ENCODE data around the gene ZGRF1.
"Not testable (repeated sequence)": the region's sequence is repeated elsewhere in the genome, so short reads cannot be mapped to it uniquely, and the experiment has no call there.

Gene ZGRF1

GRCh38 chr4:112557676-112558411 lies 78.9 kb downstream of the ZGRF1 start:
- DNase-seq (ENCODE audit: low read depth in 2 of 2): no peak
- TF ChIP-seq CTCF (IDR thresholded peaks at IDR 0.05; ENCODE audit: low read depth, low read length): no peak
- no peak overlapping the region for H3K4me3 ChIP-seq (replicated peaks in 1 of 2; ENCODE audit: low read depth in 2 of 2, low read length in 2 of 2)

GRCh38 chr4:112554271-112554670 lies 82.4 kb downstream of the ZGRF1 start:
- DNase-seq (ENCODE audit: low read depth in 2 of 2); H3K4me3 ChIP-seq (replicated peaks in 1 of 2; ENCODE audit: low read depth in 2 of 2, low read length in 2 of 2): not testable (repeated sequence)

GRCh38 chr4:112552668-112553067 lies 84.0 kb downstream of the ZGRF1 start:
- DNase-seq (ENCODE audit: low read depth in 2 of 2): peak; percentile 26 to 52
- TF ChIP-seq CTCF (IDR thresholded peaks at IDR 0.05; ENCODE audit: low read depth, low read length): no peak
- H3K4me3 ChIP-seq (replicated peaks in 1 of 2; ENCODE audit: low read depth in 2 of 2, low read length in 2 of 2): no peak overlapping the region

- H3K4me3 ChIP-seq (replicated peaks in 1 of 2; ENCODE audit: low read depth in 2 of 2, low read length in 2 of 2): no peak overlapping the region
- DNase-seq (ENCODE audit: low read depth in 2 of 2): peak; percentile 24 to 65
- TF ChIP-seq CTCF (IDR thresholded peaks at IDR 0.05; ENCODE audit: low read depth, low read length): no peak
Measured at GRCh38 chr4:112550728-112551127, 86.0 kb downstream of the ZGRF1 start.

- no peak overlapping the region for H3K4me3 ChIP-seq (replicated peaks in 1 of 2; ENCODE audit: low read depth in 2 of 2, low read length in 2 of 2)
- no peak for DNase-seq (ENCODE audit: low read depth in 2 of 2)
- no peak for TF ChIP-seq CTCF (IDR thresholded peaks at IDR 0.05; ENCODE audit: low read depth, low read length)
Measured at GRCh38 chr4:112546476-112546875, 90.2 kb downstream of the ZGRF1 start.

GRCh38 chr4:112545346-112545745 lies 91.4 kb downstream of the ZGRF1 start:
- no peak overlapping the region for H3K4me3 ChIP-seq (replicated peaks in 1 of 2; ENCODE audit: low read depth in 2 of 2, low read length in 2 of 2)
- DNase-seq (ENCODE audit: low read depth in 2 of 2): no peak
- no peak for TF ChIP-seq CTCF (IDR thresholded peaks at IDR 0.05; ENCODE audit: low read depth, low read length)

- no peak for TF ChIP-seq CTCF (IDR thresholded peaks at IDR 0.05; ENCODE audit: low read depth, low read length)
- no peak overlapping the region for H3K4me3 ChIP-seq (replicated peaks in 1 of 2; ENCODE audit: low read depth in 2 of 2, low read length in 2 of 2)
- DNase-seq (ENCODE audit: low read depth in 2 of 2): no peak
Measured at GRCh38 chr4:112540695-112541094, 96.0 kb downstream of the ZGRF1 start.

All from cardiac fibroblast (primary cell).